GM18526 (cell line): ENCODE data around the gene ZDHHC8.

Experiments
- POLR2A ChIP-seq: IDR thresholded peaks from 3 replicates; pipeline ENCODE4 v1.6.1; 2011; ENCODE audit not compliant: insufficient read length; ENCODE audit errors: extremely low read depth

ZDHHC8 gene

DNA sequence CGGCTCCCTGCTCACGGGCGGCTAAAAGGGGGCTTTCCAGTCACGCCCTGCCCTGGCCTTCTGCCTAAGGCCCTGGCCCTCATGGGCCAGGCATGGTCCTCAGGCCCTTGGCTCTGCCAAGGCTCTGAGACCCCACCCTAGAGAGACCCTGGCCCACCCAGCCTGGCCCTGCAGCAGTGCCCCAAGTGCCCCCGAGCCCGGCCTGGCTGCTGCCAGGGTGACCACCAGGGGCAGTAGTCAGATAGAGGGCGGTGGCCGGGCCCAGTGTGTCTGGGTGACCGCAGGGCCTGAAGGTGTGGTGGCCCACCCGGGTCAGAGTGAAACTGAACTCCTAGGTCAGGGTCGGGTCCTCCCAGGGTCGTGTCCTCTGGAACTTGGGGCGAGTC is 48.6 kb downstream of the ZDHHC8 start:
- TF ChIP-seq POLR2A: no peak

DNA sequence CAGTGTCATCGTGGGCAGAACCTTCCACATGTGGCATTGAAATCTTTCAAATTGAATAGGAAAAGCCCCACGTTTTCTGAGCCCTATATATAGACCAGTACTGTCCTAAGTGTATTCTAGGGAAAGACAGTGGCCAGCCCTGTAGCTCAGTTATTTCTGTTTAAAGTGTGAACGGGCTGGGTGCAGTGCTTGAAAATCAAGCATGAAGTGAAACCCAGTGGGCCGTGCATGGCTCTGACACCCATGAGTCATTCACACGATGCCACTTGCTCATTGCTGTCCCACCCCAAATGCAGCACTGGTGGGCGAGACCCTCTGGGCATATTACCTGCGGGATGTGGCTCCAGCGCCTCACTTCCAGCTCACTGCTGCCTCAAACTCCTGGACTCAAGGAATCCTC is 49.0 kb downstream of the ZDHHC8 start:
- no peak for TF ChIP-seq POLR2A

DNA sequence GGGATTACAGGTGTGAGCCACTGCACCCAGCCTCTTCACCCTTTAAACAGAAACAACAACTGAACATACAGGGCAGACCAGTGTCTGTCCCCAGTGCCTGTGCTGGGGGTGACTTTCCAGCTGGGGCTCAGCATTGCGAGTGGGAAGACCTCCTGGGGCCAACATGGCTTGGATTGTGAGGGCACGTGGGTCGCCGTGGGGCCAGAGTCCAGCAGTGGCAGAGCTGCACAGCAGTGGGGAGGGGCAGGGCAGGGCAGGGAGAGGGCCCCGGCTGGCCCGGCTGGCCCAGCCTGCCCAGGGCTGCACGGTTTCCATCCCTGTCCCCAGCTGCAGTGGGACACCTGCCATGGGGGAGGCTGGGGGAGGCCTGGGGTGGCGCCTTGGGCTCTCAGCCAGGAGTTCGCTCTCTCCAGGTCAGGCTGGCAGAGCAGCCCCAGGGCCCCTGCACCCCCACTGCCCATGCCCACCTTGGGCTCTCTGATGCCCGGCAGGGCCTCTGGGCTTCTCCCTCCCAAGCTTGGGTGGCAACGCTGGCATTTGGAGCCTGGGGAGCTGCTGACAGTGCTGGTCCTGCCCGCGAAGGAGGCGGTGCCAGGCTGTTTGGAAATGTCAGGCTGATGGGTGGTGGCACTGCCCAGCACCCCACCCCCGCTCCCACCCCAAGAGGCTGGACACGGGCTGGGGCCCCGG is 49.7 kb downstream of the ZDHHC8 start:
- TF ChIP-seq POLR2A: no peak

DNA sequence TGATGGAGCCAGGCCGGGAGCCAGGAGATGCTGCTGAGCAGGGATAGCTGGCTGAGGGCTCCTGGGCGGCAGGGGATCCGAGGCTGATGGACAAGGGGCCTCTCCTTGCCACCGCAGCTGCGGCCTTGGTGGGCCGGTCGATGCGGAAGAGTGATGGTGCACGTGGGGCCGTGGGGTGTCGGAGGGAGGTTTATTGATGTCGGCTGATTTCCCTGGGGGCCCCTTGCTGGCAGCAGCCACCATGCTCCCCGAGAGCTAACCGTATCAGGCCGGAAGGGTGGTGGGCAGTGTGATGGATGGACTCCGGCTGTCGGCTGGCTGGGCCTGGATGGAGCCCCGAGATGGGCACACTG is 50.3 kb downstream of the ZDHHC8 start:
- no peak for TF ChIP-seq POLR2A

DNA sequence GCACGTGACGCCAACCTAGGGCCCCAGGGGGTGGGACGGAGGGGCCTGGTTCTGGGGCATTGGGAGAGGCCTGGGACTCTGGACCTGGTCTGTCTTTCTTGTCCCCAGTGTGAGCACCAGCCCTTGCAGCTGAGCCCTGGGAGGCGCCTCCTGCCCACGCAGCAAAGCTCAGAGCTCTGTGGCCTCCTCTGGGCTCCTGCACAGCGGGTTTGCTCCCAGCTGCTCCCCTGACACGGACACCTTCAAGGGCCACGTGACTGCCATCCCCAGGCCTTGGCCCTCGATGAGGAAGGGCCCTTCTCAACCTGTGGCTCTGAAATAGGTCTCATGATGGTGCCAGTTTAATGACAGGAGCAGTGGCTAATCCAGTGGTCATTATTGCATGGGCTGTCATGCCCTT is 50.8 kb downstream of the ZDHHC8 start:
- TF ChIP-seq POLR2A: no peak

DNA sequence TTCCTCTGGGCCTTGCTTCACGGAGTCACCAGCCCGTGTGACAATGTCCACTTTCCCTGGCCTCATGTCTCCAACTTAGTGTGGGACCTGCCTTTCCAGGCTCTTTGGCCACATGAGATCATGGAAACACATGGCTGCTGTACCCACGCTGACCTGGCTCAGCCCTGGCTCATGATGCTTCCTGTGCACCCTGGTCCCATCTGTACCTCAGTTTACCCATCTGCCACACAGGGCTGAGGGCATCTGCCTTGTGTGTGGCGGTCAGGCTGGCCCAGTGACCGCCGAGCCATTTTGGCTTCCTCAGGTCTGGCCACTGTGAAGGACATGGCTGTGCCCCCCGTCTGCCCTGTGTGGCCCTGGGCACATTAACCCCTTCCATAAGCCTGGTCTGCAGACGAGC is 51.5 kb downstream of the ZDHHC8 start:
- no peak for TF ChIP-seq POLR2A

DNA sequence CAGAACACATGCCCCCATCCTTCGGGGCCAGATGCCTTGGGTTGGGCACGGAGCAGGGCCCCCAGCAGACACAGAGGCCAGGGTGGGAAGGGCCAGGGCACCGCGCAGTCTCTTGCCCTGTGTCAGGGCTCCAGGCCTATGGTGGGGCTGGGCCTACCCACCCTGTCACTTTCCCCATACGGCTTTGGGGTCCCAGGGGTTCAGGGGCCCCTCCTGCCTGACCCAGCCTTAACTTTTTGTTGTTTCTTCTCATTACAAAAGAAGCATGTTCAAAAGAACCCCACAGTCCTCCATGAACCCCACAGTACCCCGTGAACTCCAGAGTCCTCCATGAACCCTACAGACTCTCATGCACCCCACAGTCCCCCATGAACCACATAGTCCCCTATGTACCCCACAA is 52.2 kb downstream of the ZDHHC8 start:
- no peak for TF ChIP-seq POLR2A

DNA sequence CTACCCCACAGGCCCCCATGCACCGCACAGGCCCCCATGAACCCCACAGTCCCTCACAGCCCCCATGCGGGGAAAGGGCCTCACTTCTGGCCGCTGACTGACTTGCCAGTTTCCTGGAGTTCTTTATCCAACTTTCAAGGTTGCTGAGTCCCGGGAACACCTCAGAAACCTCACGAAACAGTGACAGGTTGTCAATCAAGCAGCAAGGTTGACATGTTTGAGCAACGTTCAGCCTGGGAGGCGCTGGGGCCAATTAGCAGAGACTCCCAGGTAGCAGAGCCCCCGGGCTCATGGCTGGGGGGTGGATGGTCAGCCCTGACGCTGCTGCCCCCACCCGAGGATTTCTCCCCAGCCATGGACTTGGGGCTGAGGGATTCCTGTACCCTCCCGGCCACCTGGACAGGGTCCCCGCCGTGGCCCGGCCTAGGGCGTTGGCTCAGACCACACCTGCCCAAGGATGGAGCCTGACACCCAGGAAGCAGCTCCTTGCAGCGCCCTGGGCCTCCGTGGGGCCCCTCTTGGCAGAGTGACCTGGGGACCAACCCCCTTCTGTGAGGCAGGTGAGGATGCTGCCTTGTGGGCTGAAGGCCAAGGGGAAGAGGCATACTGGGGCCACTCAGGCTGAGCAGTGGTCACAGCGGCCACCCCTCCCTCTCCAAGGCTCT is 53.0 kb downstream of the ZDHHC8 start:
- TF ChIP-seq POLR2A: no peak

DNA sequence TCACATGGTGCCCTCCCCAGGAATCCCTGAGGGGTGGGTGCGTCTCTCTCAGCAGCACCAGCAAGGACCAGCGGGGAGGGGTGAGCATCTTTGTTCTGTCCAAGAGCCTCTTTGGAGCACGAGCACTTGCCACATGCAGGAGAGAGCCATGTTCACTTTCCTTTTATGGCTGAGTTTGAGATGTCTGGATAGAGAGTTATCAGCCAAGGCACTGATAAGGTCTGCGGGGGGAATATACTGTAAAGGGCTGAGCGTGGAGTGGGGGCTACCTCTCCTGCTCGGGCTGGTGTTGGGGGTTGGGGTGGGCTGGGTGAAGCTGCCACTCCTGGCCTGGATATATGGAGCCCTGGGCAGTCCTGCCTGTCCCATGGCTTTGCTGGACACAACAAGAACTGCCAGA is 54.1 kb downstream of the ZDHHC8 start:
- TF ChIP-seq POLR2A: no peak

DNA sequence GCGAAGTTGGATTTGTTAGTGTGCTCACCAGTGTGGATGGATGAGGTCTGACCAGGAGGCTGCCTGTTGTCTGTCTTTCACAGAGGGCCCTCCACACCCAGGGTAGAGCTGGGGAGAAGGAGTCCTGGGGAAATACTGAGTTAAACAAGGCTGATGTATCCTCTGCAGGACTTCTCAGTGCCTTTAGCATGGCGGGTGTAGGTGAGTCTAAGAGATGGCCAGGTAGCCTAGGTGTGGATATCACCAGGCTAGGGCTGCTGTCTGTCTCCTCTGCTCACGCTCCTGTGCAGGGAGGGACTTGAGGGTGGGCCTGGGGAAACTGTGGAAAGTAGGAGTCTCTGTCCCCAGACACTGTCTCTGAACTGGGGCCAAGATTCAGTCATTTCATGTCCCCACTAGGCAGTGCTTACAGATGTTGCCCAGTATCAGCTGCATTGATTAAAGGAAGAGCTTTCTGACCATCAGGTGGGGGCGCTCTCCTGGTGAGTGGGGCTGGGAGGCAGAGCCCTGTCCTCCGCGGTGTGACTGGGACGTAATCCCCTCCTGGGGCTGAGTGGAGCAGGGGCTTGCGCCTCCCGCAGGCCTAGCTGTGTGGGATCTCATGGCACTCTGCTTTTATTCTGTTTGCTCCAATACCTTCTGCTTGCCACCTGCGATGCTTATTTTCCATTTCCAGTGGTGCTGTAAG is 54.7 kb downstream of the ZDHHC8 start:
- no peak for TF ChIP-seq POLR2A

DNA sequence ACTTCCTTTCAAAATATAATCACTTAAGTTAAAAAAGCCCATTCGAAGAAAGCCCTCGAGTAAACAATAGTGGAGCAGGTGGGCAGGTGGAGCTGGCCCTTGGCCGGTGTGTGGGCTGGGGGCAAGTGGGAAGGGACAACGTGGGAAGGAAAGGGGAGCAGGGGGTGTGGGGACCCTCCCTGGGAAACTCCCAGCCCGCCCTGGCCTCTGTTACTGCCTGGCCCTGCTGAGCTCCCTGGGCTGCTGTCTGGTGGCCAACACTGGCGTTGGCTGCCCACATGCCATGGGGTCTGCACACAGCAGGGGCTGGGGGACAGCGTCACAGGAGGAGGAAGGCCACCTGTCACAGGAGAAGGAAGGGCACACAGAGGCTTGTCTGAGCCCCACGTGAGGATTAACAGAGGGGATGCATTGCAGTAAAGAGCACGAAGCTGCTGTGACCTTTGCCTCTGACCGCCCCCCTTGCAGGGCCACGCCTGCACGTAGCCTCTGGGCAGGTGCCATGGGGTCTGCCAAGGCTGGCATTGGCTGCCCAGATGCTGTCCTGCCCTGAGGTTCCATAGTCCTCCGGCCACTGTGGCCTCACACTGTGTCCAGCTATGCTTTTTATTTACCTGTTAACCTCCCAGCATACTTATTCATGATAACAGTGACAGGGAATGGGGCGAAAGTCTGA is 55.4 kb downstream of the ZDHHC8 start:
- no peak for TF ChIP-seq POLR2A

DNA sequence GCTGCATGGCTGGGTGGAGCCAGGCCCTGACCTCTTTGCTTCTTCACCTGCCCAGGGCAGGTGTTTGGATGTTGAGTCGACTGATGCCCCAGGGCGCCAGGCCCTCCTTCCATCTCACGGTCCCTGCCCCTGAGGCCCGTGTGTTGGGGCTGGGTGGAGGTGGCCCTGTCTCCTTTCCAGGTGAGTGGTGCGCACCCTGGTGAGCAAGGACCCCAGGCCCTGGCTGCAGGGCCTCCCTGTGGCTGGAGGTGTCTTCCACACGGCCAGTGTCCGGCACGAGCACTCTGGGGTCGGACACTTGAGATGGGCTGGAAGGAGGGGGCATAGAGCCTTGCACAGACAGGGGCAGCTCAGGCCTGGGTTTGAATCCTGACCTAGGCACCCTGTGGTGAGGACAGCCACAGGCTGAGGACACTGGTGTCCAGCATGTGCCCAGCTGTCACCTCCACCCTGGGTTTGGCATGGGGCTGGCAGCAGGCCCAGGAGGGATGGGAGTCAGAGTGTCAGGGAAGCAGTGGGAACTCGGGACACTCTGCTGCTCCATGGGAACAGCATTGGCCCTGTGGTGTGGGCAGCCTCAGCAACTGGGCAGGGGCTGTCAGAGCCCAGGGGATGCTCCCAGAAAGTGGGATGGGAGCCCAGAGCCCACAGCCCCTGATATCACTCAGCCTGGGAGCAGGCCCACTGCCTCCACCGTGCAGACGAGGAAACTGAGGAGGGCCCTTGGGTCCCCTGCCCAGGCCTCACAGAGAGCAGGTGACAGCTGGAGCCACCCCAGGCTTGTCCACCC is 56.4 kb downstream of the ZDHHC8 start:
- no peak for TF ChIP-seq POLR2A

DNA sequence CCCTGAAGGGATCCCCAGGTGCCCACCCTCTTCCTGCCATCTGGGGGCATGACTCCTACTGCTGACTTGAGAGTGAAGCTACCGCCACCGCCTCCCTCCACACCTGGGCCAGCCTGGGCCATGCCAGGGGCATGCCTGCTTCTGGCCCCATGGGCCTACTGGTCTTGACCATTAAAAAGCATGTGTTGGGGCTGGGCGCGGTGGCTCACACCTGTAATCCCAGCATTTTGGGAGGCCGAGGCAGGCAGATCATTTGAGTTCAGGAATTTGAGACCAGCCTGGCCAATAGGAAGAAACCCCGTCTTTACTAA is 56.9 kb downstream of the ZDHHC8 start:
- no peak for TF ChIP-seq POLR2A

DNA sequence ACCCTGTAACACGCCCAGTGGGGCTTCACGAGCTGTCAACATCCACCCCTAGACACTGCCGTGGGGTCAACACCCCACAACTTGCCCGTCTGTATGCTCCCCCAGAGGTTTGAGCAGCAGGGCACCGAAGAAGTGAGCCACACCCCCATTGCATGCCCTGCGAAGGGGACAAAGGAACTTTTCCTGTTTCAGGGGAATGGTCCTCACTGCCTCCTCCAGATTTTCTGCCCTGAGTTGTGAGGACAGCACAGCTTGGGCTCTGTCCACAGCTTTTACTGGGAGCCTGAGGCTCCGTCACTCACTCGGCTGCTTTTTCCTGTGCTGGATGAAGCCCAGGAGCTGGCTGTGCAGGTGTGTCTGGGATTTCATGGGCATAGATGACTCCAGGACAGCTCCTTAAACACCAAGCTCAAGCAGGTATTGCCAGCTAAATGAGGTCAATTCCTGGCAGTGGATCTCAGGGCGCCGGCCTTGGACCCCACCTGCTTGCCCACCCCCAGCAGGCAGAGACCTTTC is 59.5 kb downstream of the ZDHHC8 start:
- TF ChIP-seq POLR2A: no peak

DNA sequence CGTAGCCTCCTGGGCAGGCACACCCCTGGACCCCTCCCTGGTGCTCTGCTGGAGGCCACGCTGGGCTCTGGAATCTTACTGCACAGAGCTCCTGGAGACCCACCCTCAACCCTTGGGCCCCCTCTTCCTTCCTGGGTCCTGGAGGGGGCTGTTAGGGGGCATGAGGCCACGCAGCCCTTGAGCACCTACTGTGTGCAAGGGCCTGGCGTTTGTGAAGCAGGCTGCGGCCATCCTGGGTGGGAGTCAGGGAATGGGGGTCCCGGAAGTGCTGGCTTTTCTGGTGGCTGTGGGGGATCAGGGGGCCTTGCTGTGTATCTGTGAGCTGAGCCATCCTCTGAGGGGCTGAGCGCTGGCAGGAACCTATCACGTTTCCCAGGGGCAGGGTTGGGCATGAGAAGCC is 60.2 kb downstream of the ZDHHC8 start:
- no peak for TF ChIP-seq POLR2A
